Stimulated activated CD8-positive, alpha-beta memory T cell treated with anti-CD3 and anti-CD28 coated beads, Interleukin-15, amount 100 ng/mL, for 4 hours (primary cell): ENCODE results near the gene GPX1.
A peak's percentile ranks its signal among the peaks of the same experiment; 100 is the strongest.
"Not testable (repeated sequence)": the region's sequence is repeated elsewhere in the genome, so short reads cannot be mapped to it uniquely, and the experiment has no call there.

Source experiments
- DNase-seq, 2 donors: peaks; one replicate each; pipeline ENCODE4 v3.0.0-alpha.2; 2020; ENCODE audit warnings: low read depth in 2 of 2

Gene GPX1

DNA sequence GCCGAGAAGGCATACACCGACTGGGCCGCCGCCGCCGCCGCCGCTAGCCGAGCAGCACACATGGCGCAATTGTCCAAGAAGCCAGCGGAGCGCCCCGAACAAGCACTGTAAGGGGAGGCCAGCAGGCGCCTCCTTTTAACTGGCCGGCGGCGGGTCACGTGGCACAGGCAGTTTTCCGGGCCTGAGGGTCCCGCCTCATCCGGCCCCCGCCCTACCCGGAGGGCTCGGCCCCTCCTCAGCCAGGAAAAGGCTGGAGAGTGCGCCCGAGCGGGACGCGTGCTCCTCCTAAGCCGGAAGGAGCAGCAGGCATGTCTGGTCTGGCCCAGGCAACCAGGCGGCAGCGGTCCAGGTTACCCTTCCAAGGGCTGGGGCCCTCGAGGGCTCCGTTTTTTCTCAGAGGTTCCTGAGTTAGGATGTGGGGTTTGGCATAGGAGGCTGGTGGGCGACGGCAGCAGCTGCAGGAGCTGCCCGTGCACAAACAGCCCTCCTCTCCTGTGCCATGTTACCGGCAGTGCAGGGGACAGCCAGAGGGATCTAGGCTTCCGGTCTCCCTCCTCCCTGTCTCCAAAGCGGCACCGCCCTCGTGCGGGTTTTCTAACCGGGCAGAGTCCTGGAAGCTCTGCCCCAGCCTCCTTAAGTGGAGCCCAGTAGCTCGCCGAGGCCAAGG lies at the start of gene GPX1:
Gene GPX1, minus strand, starts transcription at position 137 of the 667 bp plus-strand sequence. Its CDS starts 75 bp downstream, at position 62.
- peak; percentile 38 to 56 for DNase-seq

DNA sequence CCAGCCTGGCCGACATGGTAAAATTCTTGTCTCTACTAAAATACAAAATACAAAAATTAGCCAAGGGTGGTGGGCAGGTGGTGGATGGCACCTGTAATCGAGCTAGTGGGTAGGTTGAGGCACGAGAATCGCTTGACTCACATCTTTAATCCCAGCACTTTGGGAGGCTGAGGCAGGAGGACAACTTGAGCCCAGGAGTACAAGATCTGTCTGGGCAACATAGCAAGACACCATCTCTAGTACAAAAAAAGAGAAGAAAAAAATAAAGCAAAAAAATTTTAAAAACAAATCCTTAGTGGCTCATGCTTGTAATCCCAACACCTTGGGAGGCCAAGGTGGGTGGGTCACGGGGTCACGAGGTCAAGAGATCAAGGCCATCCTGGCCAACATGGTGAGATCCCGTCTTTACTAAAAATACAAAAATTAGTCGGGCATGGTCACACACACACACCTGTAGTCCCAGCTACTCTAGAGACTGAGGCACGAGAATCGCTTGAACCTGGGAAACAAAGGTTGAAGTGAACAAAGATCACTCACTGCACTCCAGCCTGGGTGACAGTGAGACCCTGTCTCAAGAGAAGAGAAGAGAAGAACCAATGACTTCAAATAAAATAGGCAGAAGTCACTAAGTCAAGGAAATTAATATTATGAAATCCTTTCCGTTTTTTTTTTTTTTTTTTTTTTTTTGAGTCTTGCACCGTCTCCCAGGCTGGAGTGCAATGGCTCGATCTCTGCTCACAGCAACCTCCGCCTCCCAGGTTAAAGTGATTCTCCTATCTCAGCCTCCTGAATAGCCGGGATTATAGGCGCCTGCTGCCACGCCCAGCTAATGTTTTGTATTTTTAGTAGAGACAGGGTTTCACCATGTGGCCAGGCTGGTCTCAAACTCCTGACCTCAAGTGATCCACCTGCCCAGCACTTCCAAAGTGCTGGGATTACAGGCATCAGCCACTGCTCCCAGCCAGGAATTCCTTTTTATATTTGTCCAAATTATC lies 48.7 kb upstream of the GPX1 start:
- no peak for DNase-seq

DNA sequence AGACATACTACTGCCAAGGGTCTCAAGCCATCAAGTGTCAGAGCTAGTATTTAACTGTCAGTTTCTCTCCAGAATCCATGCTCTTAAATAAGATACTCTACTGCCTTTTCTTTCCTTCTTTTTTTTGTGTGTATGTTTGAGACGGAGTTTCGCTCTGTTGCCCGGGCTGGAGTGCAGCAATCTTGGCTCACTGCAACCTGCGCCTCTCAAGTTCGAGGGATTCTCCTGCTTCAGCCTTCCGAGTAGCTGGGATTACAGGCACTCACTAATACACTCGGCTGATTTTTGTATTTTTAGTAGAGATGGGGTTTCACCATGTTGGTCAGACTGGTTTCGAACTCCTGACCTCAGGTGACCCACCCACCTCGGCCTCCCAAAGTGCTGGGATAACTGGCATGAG lies 47.4 kb upstream of the GPX1 start:
- not testable (repeated sequence) for DNase-seq

DNA sequence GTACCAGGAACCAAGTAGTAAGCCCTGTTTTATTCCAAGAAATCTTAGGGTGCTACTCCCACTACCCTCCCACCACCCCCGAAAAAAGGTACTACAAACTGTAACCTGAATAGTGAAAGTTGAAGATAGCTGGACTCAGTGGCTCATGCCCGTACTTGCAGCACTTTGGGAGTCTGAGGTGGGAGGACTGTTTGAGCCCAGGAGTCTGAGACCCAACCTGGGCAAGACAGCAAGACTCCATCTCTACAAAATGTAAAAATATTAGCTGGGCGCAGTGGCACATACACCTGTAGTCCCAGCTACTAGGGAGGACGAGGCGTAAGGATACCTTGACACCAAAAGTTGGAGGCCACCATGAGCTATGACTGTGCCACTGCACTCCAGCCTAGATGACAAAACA lies 45.7 kb upstream of the GPX1 start:
- DNase-seq, result no peak

DNA sequence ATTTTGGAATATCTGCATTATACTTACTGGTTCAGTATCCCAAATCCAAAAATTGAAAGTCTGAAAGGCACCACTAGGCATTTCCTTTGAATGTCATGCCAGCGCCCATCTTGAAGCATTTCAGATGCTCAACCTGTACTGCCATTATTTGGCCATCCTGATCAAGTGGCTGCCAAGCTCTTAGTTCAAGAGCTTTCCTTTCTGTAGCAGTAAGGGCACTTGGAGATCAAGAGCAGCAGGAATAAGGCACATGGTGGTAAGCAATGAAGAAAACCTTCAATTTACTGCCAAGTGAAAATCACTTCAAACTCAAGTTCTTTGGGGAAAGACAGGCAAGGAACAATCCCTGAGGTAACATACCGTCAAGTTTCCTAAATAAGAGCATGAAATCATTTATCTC lies 43.6 kb upstream of the GPX1 start:
- DNase-seq, result no peak

DNA sequence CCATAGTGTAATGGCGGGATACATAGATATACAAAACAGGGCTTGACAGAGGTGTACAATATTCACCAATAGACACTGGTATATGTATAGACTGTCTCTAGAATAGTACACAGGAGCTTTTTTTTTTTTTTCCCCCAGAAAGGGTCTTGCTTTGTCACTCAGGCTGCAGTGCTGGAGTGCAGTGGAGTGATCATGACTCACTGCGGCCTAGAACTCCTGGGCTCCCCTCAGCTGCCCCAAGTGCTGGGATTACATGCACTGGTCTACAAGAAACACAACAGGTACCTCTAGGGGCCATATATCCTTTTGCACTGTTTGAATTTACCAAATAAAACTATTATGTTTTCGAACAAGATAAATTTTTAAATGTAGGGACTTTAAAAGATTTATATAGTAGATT lies 41.3 kb upstream of the GPX1 start:
- no peak for DNase-seq

DNA sequence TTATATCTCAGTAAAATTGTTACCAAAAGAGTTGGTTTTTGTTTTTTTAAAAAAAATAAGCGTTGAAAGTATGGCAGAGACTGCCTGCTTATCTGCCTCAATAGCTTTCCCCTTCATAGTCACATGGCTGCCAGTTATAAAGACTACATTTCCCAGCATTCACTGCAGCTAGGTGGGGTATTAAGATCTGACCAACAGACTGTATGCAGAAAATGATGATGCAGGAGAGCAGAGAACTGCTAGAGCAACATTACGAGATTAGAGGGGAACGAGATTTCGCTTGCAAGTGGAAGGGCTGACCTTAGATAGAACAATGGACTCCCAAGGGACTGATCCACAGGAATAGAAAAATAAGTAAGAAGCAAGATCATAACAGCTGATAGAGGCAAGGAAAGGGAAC lies 39.3 kb upstream of the GPX1 start:
- no peak for DNase-seq

DNA sequence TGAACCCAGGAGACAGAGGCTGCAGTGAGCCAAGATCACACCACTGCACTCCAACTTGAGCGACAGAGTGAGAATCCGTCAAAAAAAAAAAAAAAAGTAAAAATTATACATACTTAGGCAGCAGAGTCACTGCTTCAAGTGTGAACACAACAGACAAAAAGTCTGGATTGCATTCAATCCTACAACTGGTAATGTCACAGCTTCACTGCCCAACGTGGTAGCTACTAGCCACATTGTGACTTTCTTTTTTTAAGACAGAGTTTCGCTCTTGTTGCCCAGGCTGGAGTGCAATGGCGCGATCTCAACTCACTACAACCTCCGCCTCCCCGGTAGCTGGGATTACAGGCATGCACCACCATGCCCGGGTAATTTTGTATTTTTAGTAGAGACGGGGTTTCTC lies 33.2 kb upstream of the GPX1 start:
- not testable (repeated sequence) for DNase-seq

DNA sequence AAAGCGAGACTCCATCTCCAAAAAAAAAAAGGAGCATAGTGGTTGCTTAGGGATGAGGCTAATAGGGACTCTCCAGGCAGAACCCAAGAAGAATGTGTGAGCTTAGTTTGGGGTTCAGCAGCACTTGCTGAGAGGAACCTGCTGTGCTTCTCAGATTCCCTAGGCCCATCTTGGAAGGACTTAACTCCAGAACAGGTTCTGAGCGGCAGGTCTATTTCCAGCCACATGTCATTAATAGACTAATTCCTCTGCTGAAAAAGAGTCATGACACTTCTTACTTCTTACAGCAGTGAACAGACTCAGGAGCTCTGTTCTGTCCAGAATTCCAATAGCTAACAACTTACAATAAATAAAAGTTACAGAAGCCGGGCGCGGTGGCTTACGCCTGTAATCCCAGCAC lies 31.1 kb upstream of the GPX1 start:
- no peak for DNase-seq

DNA sequence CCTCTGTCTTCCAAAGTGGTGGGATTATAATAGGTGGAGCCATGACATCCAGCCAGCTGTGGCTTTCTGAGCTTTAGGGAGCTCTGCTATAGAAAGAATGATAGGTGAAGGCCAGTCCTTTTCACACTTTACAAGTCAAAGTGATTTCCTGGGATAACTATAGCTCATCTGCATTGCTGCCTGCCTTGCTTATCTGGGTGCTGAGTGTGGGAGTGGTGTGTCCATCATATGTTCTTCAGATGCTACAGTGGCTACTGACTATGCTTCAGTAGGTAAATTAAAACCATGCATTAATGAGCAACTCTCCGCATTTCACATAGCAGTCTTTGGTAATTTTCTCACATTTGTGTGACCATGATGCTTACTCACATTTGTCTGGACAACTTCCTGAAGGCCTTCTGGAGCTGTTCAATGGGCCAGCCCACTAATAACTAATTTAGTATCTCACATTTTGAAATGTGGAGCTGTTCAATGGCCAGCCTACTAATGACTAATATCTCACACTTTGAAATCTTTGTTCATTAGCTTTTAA lies 30.2 kb upstream of the GPX1 start:
- DNase-seq, result no peak

DNA sequence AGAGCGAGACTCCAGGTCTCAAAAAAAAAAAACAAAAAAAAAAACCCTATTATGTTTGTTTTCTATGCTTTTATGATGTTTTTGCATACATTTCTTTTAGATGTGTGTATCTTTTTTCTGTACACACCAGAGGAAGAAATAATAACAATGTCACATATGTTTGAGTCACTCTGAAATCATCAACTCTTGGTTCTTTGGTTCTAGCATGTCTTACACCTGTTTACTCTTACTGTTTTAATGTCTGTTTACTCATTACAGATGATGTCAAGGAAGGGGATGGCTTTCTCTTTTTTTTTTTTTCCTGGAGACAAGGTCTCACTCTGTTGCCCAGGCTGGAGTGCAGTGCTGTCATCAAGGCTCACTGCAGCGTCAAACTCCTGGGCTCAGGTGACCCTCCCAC lies 29.6 kb upstream of the GPX1 start:
- no peak for DNase-seq

DNA sequence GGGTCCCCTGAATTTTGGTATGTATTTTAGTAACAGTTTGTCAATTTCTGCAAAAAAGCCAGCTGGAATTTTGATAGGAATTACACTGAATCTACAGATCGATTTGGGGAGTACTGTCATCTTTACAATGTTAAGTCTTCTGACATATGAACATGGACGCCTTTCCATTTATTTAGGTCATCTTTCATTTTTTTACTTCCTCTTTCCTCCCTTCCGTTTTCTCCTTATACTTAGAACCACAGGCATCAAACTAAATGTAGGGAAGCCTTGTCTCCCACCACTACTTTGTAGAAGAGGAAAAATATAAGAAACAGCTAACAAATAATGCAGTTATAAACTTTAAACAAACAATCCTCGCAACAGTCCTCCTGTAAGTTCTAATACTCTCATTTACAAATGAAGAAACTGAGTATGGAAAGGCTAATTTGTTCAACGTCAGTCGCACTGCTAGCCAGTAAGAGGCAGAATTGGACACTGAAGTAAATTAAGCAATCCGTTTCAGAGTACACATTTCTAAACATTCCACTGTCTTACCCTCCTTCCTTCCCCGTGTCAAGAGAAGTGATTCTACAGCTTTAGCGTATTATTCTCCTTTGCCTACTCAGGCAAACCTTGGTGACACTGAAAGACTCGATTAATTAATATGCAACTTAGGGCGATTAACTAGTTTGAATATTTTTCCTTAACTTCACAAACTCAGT lies 28.1 kb upstream of the GPX1 start:
- no peak for DNase-seq

DNA sequence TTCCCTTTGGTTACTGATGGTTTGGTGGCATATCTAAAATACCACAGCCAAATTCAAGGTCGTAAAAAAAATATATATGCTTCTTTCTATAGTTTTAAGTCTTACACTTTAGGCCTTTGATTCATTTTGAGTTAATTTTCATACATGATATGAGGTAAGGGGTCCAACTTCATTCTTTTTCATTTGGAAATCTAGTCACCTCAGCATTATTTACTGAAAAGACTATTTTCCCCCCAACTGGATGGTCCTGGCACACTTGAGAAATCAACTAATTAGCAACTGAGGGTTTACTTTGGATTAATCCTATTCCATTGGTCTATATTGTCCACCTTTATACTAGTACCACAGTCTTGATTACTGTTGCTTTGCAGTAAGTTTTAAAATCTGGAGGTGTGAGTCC lies 27.5 kb upstream of the GPX1 start:
- no peak for DNase-seq

DNA sequence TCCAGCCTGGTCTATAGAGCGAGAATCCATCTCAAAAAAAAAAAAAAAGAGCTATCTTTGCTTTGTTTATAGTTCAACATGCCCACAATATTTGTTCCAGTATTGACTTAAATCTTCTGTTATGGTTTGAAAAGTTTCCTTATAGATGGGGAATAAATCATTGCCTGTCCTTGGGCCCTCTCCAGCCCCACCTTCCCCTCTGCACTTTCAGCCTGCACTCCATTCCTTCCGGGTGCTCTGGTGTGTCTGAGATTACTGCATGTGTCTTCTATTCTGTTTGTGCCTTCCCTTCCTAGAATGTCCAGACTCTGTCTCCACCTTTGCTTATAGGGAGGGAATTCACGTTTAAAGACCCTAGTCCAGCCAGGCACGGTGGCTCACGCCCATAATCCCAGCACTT lies 25.2 kb upstream of the GPX1 start:
- no peak for DNase-seq

DNA sequence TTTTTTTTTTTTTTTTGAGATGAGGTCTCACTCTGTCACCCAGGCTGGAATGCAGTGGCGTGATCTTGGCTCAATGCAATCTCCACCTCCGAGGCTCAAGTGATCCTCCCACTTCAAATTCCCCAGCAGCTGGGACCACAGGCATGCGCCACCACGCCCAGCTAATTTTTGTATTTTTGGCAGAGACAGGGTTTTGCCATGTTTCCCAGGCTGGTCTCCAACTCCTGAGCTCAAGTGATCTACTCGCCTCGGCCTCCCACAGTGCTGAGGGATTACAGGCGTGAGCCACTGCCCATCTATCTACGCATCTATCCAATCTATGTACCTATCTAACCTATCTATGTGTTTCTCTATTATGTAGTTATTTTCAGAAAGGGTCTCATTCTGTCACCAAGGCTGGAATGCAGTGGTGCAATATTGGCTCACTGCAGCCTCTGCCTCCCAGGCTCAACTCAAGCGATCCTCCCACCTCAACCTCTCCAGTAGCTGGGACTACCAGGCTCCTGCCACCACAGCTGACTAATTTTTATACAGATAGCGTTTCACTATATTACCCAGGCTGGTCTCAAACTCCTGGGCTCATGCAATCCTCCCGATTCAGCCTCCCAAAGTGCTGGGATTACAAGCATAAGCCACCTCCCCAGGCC lies 20.2 kb upstream of the GPX1 start:
- no peak for DNase-seq

DNA sequence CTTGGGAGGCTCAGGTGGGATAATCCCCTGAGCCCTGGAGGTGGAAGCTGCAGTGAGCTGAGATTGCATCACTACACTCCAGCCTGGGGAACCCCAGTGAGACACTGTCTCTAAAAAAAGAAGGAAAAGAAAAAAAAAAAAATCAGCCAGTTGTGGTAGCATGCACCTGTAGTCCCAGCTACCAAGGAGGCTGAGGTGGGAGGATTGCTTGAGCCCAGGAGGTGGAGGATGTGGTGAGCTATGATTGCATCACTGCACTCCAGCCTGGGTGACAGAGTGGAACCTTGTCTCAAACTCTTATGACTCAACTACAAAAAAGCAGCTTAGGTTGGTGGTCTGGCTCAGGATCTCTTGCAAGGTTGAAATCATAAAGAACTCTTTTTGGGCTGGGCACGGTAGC lies 19.3 kb upstream of the GPX1 start:
- peak; percentile 13 to 46 for DNase-seq

DNA sequence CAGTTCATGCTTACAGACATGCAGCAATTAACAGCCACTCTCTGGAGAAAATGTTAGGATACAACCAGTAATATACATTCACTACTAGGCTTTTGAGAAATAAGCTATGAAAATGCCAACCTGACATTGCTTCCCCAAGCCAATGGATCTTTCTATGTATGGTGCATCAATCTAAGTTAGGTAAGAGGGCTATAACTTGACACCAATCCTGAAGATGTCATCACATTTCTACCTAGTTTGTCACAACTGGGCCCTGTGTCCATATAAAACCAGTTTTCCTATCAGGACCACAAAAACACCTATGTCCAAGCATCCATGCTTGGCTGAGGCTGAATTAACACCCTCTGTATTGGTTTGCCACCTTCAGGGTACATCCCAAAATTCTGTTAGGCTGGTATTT lies 13.8 kb upstream of the GPX1 start:
- no peak for DNase-seq

DNA sequence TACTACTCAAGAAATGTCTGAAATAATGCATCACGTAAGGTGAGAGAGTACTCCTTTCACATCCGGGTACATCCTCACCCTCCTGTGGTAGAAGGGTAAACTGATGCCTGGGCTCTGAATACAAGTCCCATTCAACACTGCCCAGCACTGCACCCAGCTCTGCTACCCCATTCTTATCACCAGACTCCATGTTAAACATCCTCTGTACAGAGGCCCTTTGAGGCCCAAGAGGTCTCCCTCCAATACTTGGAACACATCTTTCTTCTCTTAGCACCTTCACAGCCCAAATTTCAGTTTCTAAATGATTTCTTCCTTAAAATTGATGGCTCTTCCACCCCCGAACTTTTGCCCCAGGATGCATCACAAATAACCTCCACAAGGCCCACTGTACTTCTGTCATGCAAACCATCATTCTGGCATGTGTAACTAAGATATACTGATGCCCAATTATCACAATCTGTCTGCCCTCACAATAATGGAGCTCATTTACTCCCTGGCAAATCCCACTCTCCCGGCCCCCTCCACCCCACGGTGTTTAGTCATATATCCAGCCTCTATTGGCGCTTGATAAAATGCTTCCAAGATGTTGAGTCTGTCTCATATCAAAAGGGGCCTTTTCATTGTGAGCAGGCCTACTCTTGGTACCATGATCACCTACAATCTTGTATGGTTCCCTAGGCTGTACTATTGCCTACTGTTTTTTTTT lies 12.6 kb upstream of the GPX1 start:
- no peak for DNase-seq

DNA sequence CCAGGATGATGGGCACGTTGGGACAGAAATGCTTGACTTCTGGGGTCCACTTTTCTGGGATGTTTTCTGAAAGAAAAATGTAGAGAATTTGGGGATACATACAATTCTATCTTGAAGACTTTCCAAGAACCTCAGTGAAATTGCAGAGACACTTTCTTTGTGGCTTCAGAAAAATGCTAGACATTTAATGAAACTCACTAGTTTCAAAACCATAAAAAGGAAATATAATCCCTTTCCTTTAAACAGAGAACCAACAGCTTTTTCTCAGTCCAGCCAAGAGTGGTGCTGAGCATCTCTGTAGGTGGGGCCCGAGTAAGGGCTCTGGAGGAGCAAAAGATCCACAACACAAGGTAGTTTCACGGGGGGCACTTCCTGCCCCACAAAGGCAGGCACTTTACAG lies 4.4 kb upstream of the GPX1 start:
- no peak for DNase-seq

DNA sequence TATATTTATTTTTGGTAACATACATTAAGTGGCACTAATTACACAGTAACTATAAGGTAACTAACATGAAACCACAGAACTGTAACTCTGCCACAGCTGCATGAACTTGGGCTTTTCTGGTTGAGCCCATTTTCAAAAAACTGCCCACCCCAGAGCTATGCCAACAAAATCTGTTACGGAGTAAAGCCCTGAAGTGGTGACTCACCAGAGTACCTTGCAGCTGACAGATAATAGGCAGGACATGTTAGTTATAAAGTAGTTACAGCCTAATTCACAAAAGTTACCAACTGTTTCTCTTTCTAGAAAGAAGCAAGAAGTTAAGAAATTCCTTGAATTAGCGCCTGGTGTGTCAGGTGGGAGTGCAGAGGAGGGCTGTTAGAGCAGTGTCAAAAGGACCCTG lies 1.5 kb upstream of the GPX1 start:
- DNase-seq, result no peak

DNA sequence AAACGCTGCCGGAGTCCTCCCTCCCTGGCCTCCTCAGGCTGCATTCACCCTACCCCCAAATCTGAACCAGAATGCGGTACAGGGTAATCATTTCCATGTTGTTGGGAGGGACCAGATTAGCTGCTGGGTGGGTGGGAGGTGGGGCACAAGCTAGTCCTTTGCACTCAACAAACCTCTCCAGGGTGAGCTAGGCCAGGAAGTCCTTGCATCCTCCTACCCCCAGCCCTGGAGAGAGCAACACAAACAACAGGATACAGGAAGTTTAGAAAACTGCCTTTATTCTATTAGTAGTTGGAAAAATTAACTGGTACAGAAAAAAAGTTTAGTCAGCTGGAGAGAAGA lies 702 bp upstream of the GPX1 start:
- DNase-seq, result no peak
